GM23248 (cell line): ENCODE data around the gene SLC2A13.

Source experiments
- EZH2 ChIP-seq: fragments of 200-600 bp; sonication (generic); IDR thresholded peaks from 2 replicates; pipeline ENCODE4 v1.6.1; 2018; ENCODE audit warnings: antibody characterized with exemption, mild to moderate bottlenecking; ENCODE audit not compliant: insufficient read depth, poor library complexity, severe bottlenecking
- EZH2phosphoT487 ChIP-seq: fragments of 200-600 bp; sonication (generic); IDR thresholded peaks from 2 replicates; pipeline ENCODE4 v1.6.1; 2018; ENCODE audit warnings: antibody characterized with exemption, moderate library complexity, mild to moderate bottlenecking, low read depth; ENCODE audit not compliant: insufficient read depth

DNA sequence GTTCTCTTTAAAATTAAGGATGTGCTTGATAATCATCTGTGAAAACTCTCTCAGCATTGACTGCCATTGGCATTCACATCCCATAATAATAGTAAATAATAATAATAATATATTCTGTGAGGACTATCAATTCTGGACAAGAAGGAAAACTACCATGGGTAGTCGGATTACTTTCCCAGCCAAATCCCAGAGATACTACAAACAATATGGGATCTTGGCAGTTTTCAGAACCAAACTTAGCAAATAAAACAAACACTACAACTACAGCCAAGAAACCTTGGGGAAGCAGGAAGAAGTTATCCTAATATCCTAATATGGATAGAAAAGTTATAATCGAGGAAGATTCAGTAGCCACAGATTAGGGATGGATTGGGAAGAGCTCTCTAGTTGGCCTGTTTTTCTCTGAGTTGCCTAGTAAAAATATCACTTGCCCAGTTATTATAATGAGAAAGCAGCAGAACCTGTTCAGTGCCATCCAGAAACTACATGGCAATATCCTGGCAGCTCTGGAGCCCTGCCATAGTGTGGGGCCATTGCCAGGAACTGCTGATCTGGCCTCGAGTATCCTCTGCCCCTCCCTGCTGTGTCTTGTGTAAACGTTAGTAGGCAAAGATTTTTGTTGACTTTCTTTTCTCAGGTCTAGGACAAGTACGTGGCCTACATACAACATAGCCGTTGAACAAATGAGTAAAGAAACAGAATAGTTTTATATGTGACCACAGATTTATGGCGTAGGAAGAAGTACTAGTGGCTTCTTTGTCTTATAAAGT lies 193.5 kb downstream of the SLC2A13 start:
- no peak for TF ChIP-seq EZH2phosphoT487
- no peak for TF ChIP-seq EZH2
